ENCODE results near the gene MCCC2. TPM values are rescaled to one million over a fixed set of nuclear protein-coding genes. Genes with fewer than 3 reads are reported as not detected.

MCCC2 gene
- total and polyA plus RNA-seq, 10 of the 15 experiments (the other 5 are each of a cell fraction or from before 2014, with no cell fraction given) = 22.2 to 106 (median 77.7) TPM

DNA sequence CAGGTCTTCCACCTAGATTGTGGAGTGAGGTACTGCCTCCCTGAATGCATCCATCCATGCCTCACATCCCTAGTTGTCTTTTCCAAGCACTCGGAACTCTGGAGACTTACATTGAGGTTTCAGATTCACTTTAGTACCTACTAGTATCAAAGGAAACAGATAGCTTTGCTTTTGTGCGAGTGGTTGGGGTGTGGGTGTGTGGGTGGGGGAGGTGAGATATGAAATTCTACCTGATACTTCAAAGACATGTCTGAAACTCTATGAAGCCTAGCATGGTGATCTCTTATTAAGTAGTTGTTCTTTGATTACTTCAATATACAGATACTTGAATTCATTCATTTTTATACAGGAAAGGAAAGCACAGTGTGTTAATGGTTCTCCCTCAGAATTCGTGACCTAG, 64.4 kb downstream of the MCCC2 start:
- ATAC-seq (no peak), FAIRE-seq (peak; percentile 35), DNase-seq (ENCODE audit: low read depth, low spot score) (no peak)
- H3K4me3 ChIP-seq = no peak overlapping the region
- 95% methylated on average over 3 of the region's 3 CpGs for WGBS (ENCODE audit: insufficient coverage, insufficient replicate concordance, low lambda C conversion rate, missing lambda C conversion rate)
- BruUV-seq (replicated peaks) = no TSS peak
- H3K79me2 ChIP-seq (ENCODE audit: control insufficient read depth, insufficient read depth, low read length) = no peaks in the 10 kb centered on the region
- intact Hi-C loops (cut with micrococcal nuclease; ENCODE audit: unreplicated experiment) = no loop called here
- H3K9ac ChIP-seq (ENCODE audit: control insufficient read depth, insufficient read depth, low read length) = no peak overlapping the region
- no peak overlapping the region for H3K27ac ChIP-seq (ENCODE audit: control insufficient read depth, insufficient read depth)
- POLR2A ChIA-PET = no interaction called here
- H3K27me3 ChIP-seq (replicated peaks in 1 of 2; ENCODE audit: control insufficient read depth in 2 of 2, insufficient read depth in 2 of 2, low read length in 1 of 2) = no peaks in the 10 kb centered on the region
- H4K20me1 ChIP-seq (ENCODE audit: control insufficient read depth, insufficient read depth) = no peaks in the 10 kb centered on the region
- SMC1A ChIA-PET (ENCODE audit: uncharacterized antibody, unreplicated experiment) = interaction anchor here (1.0 kb wide), 1 partner anchor 107 kb away, joined by 3 read pairs; no protein-coding TSS in a partner anchor
- H3K4me1 ChIP-seq (ENCODE audit: control insufficient read depth, insufficient read depth, low read length) = no peaks in the 10 kb centered on the region
- no peak overlapping the region for H3K4me2 ChIP-seq (ENCODE audit: control insufficient read depth, insufficient read depth)
- peaks cover 2 to 33% of the 10 kb centered on the region in 2 experiments for H3K36me3 ChIP-seq (ENCODE audit: control insufficient read depth in 2 of 2, insufficient read depth in 2 of 2, low read length in 1 of 2)
- no peak overlapping the region for H2AFZ ChIP-seq (ENCODE audit: control insufficient read depth, low read depth, low read length)
- in situ Hi-C loops (cut with MboI) = loop anchor here (25.0 kb wide), 1 partner anchor 111 kb away; no protein-coding TSS in a partner anchor
- CTCF ChIA-PET = no interaction called here
- no peaks in the 10 kb centered on the region for H3K9me3 ChIP-seq (replicated peaks; ENCODE audit: control insufficient read depth, insufficient read depth, low read length)
- RAD21 ChIA-PET (ENCODE audit: unreplicated experiment) = no interaction called here
- no peak for TF ChIP-seq PAX8 (IDR thresholded peaks at IDR 0.05)
- TF ChIP-seq, protein P1, sequence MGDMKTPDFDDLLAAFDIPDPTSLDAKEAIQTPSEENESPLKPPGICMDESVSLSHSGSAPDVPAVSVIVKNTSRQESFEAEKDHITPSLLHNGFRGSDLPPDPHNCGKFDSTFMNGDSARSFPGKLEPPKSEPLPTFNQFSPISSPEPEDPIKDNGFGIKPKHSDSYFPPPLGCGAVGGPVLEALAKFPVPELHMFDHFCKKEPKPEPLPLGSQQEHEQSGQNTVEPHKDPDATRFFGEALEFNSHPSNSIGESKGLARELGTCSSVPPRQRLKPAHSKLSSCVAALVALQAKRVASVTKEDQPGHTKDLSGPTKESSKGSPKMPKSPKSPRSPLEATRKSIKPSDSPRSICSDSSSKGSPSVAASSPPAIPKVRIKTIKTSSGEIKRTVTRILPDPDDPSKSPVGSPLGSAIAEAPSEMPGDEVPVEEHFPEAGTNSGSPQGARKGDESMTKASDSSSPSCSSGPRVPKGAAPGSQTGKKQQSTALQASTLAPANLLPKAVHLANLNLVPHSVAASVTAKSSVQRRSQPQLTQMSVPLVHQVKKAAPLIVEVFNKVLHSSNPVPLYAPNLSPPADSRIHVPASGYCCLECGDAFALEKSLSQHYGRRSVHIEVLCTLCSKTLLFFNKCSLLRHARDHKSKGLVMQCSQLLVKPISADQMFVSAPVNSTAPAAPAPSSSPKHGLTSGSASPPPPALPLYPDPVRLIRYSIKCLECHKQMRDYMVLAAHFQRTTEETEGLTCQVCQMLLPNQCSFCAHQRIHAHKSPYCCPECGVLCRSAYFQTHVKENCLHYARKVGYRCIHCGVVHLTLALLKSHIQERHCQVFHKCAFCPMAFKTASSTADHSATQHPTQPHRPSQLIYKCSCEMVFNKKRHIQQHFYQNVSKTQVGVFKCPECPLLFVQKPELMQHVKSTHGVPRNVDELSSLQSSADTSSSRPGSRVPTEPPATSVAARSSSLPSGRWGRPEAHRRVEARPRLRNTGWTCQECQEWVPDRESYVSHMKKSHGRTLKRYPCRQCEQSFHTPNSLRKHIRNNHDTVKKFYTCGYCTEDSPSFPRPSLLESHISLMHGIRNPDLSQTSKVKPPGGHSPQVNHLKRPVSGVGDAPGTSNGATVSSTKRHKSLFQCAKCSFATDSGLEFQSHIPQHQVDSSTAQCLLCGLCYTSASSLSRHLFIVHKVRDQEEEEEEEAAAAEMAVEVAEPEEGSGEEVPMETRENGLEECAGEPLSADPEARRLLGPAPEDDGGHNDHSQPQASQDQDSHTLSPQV (IDR thresholded peaks at IDR 0.05) = no peak
- TF ChIP-seq TARDBP (IDR thresholded peaks at IDR 0.05; ENCODE audit: borderline replicate concordance) = no peak
- 0 out of 4 replicates have a peak, but pooled peaks of 1 of the 2 experiments have one; percentile 34 for TF ChIP-seq IKZF2 (IDR thresholded peaks at IDR 0.05)
- TF ChIP-seq POU2F2 (IDR thresholded peaks at IDR 0.05; ENCODE audit: borderline replicate concordance, low read depth, low read length) = no peak
- TF ChIP-seq ASH2L (IDR thresholded peaks at IDR 0.05; ENCODE audit: borderline replicate concordance, low read depth) = no peak
- TF ChIP-seq, protein P2, sequence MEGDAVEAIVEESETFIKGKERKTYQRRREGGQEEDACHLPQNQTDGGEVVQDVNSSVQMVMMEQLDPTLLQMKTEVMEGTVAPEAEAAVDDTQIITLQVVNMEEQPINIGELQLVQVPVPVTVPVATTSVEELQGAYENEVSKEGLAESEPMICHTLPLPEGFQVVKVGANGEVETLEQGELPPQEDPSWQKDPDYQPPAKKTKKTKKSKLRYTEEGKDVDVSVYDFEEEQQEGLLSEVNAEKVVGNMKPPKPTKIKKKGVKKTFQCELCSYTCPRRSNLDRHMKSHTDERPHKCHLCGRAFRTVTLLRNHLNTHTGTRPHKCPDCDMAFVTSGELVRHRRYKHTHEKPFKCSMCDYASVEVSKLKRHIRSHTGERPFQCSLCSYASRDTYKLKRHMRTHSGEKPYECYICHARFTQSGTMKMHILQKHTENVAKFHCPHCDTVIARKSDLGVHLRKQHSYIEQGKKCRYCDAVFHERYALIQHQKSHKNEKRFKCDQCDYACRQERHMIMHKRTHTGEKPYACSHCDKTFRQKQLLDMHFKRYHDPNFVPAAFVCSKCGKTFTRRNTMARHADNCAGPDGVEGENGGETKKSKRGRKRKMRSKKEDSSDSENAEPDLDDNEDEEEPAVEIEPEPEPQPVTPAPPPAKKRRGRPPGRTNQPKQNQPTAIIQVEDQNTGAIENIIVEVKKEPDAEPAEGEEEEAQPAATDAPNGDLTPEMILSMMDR (IDR thresholded peaks at IDR 0.05 in 2 of 3, conservative IDR thresholded peaks at IDR 0.05 in 1 of 3; ENCODE audit: control insufficient read depth in 2 of 3, extremely low read depth in 1 of 3, insufficient read depth in 1 of 3, low read depth in 3 of 3, low read length in 3 of 3) = no peak
- TF ChIP-seq, protein P3, sequence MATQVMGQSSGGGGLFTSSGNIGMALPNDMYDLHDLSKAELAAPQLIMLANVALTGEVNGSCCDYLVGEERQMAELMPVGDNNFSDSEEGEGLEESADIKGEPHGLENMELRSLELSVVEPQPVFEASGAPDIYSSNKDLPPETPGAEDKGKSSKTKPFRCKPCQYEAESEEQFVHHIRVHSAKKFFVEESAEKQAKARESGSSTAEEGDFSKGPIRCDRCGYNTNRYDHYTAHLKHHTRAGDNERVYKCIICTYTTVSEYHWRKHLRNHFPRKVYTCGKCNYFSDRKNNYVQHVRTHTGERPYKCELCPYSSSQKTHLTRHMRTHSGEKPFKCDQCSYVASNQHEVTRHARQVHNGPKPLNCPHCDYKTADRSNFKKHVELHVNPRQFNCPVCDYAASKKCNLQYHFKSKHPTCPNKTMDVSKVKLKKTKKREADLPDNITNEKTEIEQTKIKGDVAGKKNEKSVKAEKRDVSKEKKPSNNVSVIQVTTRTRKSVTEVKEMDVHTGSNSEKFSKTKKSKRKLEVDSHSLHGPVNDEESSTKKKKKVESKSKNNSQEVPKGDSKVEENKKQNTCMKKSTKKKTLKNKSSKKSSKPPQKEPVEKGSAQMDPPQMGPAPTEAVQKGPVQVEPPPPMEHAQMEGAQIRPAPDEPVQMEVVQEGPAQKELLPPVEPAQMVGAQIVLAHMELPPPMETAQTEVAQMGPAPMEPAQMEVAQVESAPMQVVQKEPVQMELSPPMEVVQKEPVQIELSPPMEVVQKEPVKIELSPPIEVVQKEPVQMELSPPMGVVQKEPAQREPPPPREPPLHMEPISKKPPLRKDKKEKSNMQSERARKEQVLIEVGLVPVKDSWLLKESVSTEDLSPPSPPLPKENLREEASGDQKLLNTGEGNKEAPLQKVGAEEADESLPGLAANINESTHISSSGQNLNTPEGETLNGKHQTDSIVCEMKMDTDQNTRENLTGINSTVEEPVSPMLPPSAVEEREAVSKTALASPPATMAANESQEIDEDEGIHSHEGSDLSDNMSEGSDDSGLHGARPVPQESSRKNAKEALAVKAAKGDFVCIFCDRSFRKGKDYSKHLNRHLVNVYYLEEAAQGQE (IDR thresholded peaks at IDR 0.05; ENCODE audit: low read depth, low read length) = no peak
- 0 out of 3 replicates have a peak, but pooled peaks of 1 of the 2 experiments have one; percentile 2 for TF ChIP-seq EGR1 (IDR thresholded peaks at IDR 0.05; ENCODE audit: borderline replicate concordance in 1 of 2, low read depth in 2 of 2, low read length in 2 of 2)
- TF ChIP-seq, protein P4, sequence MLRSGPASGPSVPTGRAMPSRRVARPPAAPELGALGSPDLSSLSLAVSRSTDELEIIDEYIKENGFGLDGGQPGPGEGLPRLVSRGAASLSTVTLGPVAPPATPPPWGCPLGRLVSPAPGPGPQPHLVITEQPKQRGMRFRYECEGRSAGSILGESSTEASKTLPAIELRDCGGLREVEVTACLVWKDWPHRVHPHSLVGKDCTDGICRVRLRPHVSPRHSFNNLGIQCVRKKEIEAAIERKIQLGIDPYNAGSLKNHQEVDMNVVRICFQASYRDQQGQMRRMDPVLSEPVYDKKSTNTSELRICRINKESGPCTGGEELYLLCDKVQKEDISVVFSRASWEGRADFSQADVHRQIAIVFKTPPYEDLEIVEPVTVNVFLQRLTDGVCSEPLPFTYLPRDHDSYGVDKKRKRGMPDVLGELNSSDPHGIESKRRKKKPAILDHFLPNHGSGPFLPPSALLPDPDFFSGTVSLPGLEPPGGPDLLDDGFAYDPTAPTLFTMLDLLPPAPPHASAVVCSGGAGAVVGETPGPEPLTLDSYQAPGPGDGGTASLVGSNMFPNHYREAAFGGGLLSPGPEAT (IDR thresholded peaks at IDR 0.05; ENCODE audit: low read depth) = no peak
